ENCODE results near the gene ZNF710.

ZNF710 gene

DNA sequence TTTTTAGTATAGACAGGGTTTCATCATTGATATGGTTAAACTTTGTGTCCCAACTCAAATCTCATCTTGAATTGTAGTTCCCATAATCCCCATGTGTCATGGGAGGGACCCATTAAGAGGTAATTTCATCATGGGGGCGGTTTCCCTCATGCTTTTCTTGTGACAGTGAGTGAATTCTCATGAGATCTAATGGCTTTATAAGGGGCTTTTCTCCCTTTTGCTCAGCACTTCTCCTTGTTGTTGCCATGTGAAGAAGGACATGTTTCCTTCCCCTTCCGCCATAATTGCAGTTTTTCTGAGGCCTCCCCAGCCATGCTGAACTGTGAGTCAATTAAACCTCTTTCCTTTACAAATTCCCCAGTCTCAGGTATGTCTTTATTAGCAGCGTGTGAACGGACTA, 20.2 kb upstream of the ZNF710 start:
- Histone ChIP-seq H3K4me1 (ENCODE audit: insufficient read depth, low read length, poor library complexity, severe bottlenecking) (no peaks in the 10 kb centered on the region), H4K20me1 (ENCODE audit: insufficient read depth, low read length, poor library complexity, severe bottlenecking) (no peaks in the 10 kb centered on the region), H3K9me2 (replicated peaks; ENCODE audit: low read depth, low read length) (no peaks in the 10 kb centered on the region), H2AFZ (ENCODE audit: low read length) (no peak overlapping the region), H3K27me3 (ENCODE audit: insufficient read depth, low read length, poor library complexity, severe bottlenecking) (no peaks in the 10 kb centered on the region), H3K4me2 (ENCODE audit: low read depth, low read length, poor library complexity, severe bottlenecking) (no peak overlapping the region), H3F3A (ENCODE audit: low read depth) (no peaks in the 10 kb centered on the region), H3K9ac (ENCODE audit: low read depth, low read length, poor library complexity, severe bottlenecking) (no peak overlapping the region), H3K9me3 (ENCODE audit: insufficient read depth, low read depth, low read length) (no peaks in the 10 kb centered on the region), H3K36me3 (ENCODE audit: insufficient read depth, low read length) (no peaks in the 10 kb centered on the region), H3K4me3 (ENCODE audit: low read length, poor library complexity, severe bottlenecking) (no peak overlapping the region), H3K79me2 (ENCODE audit: insufficient read depth, low read length) (no peaks in the 10 kb centered on the region)
- TF ChIP-seq, protein P1, sequence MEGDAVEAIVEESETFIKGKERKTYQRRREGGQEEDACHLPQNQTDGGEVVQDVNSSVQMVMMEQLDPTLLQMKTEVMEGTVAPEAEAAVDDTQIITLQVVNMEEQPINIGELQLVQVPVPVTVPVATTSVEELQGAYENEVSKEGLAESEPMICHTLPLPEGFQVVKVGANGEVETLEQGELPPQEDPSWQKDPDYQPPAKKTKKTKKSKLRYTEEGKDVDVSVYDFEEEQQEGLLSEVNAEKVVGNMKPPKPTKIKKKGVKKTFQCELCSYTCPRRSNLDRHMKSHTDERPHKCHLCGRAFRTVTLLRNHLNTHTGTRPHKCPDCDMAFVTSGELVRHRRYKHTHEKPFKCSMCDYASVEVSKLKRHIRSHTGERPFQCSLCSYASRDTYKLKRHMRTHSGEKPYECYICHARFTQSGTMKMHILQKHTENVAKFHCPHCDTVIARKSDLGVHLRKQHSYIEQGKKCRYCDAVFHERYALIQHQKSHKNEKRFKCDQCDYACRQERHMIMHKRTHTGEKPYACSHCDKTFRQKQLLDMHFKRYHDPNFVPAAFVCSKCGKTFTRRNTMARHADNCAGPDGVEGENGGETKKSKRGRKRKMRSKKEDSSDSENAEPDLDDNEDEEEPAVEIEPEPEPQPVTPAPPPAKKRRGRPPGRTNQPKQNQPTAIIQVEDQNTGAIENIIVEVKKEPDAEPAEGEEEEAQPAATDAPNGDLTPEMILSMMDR (conservative IDR thresholded peaks at IDR 0.05; ENCODE audit: low read length): no peak
- no peak for TF ChIP-seq EZH2phosphoT487 (IDR thresholded peaks at IDR 0.05; ENCODE audit: borderline replicate concordance)

DNA sequence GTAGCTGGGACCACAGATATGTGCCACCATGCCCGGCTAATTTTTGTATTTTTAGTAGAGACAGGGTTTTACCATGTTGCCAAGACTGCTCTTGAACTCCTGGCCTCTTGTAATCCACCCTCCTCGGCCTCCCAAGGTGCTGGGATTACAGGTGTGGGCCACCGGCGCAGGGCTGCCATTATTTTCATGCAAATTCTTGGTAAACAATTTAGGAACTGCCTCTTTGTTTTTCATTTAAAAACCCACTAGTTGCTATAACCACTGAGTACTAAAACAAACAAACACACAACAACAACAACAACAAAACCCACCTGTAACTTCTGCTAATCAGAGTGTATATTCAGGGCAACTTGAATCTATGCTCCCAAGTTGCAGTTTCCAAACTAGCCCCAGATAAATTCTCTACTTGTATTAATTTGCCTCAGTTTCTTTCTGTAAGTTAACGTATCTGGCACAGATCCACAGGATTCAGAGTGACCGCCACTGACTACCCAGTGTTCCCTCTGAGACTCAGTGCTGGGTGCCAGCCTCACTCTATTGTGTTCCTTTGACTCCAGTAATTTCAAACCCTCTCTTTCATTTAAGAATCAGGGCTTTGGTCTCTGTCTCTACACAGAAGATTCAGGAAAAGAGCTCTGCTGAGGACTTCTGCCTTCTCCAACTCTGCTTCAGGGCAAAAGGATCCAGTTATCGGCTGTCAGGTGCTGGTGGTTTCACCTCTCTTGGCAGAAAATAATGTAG, 18.6 kb upstream of the ZNF710 start:
- Histone ChIP-seq H2AFZ (ENCODE audit: low read length) (no peak overlapping the region), H3K79me2 (ENCODE audit: insufficient read depth, low read length) (no peaks in the 10 kb centered on the region), H3K36me3 (ENCODE audit: insufficient read depth, low read length) (no peaks in the 10 kb centered on the region), H3K4me3 (ENCODE audit: low read length, poor library complexity, severe bottlenecking) (no peak overlapping the region), H3F3A (ENCODE audit: low read depth) (no peaks in the 10 kb centered on the region), H3K4me1 (ENCODE audit: insufficient read depth, low read length, poor library complexity, severe bottlenecking) (no peaks in the 10 kb centered on the region), H3K9me3 (ENCODE audit: insufficient read depth, low read depth, low read length) (no peaks in the 10 kb centered on the region), H4K20me1 (ENCODE audit: insufficient read depth, low read length, poor library complexity, severe bottlenecking) (no peaks in the 10 kb centered on the region), H3K4me2 (ENCODE audit: low read depth, low read length, poor library complexity, severe bottlenecking) (no peak overlapping the region), H3K27me3 (ENCODE audit: insufficient read depth, low read length, poor library complexity, severe bottlenecking) (no peaks in the 10 kb centered on the region), H3K9ac (ENCODE audit: low read depth, low read length, poor library complexity, severe bottlenecking) (no peak overlapping the region), H3K9me2 (replicated peaks; ENCODE audit: low read depth, low read length) (no peaks in the 10 kb centered on the region)
- TF ChIP-seq EZH2phosphoT487 (IDR thresholded peaks at IDR 0.05; ENCODE audit: borderline replicate concordance): no peak
- TF ChIP-seq, protein P1 (conservative IDR thresholded peaks at IDR 0.05; ENCODE audit: low read length): no peak

DNA sequence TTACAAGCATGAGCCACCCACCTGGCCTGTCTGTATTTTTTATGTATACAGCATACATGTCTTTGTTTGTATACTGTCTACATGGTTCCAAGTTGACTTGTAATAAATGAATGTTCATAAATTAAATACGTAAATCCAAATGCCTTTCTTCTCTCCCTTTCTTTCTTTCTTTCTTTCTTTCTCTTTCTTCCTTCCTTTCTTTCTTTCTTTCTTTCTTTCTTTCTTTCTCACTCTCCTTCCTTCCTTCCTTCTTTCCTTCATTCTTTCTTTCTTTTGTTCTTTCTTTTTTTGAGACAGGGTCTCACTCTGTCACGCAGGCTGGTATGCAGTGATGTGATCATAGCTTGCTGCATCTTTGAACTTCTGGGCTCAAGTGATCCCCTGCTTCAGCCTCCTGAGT, 17.1 kb upstream of the ZNF710 start:
- Histone ChIP-seq H2AFZ (ENCODE audit: low read length) (no peak overlapping the region), H3K36me3 (ENCODE audit: insufficient read depth, low read length) (no peaks in the 10 kb centered on the region), H3K79me2 (ENCODE audit: insufficient read depth, low read length) (no peaks in the 10 kb centered on the region), H3K4me3 (ENCODE audit: low read length, poor library complexity, severe bottlenecking) (no peak overlapping the region), H3K4me1 (ENCODE audit: insufficient read depth, low read length, poor library complexity, severe bottlenecking) (no peaks in the 10 kb centered on the region), H3K27me3 (ENCODE audit: insufficient read depth, low read length, poor library complexity, severe bottlenecking) (no peaks in the 10 kb centered on the region), H3K9me2 (replicated peaks; ENCODE audit: low read depth, low read length) (no peaks in the 10 kb centered on the region), H4K20me1 (ENCODE audit: insufficient read depth, low read length, poor library complexity, severe bottlenecking) (no peaks in the 10 kb centered on the region), H3F3A (ENCODE audit: low read depth) (no peaks in the 10 kb centered on the region), H3K9ac (ENCODE audit: low read depth, low read length, poor library complexity, severe bottlenecking) (no peak overlapping the region), H3K4me2 (ENCODE audit: low read depth, low read length, poor library complexity, severe bottlenecking) (no peak overlapping the region), H3K9me3 (ENCODE audit: insufficient read depth, low read depth, low read length) (no peaks in the 10 kb centered on the region)
- no peak for TF ChIP-seq EZH2phosphoT487 (IDR thresholded peaks at IDR 0.05; ENCODE audit: borderline replicate concordance)
- TF ChIP-seq, protein P1 (conservative IDR thresholded peaks at IDR 0.05; ENCODE audit: low read length): no peak
